ENCODE data around the gene CABP1. TPM values are rescaled to one million over a fixed set of nuclear protein-coding genes. Genes with fewer than 3 reads are reported as not detected.

CABP1 gene
- total and polyA plus RNA-seq, 9 of the 15 experiments (the other 6 are each of a cell fraction or from before 2014, with no cell fraction given), result not detected

DNA sequence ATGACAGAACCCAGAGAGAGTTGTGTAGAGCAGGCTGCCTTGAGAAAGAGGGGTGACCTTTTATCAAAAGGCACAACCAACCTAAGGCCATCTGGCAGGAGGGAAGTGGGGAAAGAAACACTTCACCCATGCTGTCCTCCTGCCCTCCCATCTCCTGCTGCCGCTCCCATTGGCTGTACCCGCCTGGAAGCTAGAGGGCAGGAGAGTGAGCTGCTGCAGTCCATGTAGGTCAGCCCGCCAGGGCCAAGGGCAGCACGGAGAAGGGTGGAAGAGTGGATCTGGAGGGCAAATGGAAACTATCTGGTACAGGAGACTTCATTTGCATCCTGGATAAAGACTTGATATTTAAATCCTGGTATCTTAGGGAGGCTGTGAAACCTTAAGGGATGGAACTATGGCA is 11.5 kb upstream of the CABP1 start:
- no TSS peak for BruUV-seq (replicated peaks)
- no peak overlapping the region for H3K27ac ChIP-seq (ENCODE audit: extremely low read depth, low read depth, low read length)
- no peaks in the 10 kb centered on the region for H3K36me3 ChIP-seq (ENCODE audit: control insufficient read depth, insufficient read depth, low read length)
- DNase-seq (ENCODE audit: extremely low read depth in 1 of 4, low spot score in 3 of 4) (peak in 2 of 4 experiments; percentile 29 to 49), FAIRE-seq (peak; percentile 26), ATAC-seq (peak; percentile 76)
- no peak overlapping the region for H3K4me2 ChIP-seq (ENCODE audit: insufficient read depth, low read length)
- no peak overlapping the region for H3K9ac ChIP-seq (ENCODE audit: insufficient read depth in 1 of 2, low read depth in 2 of 2, low read length in 2 of 2)
- no peaks in the 10 kb centered on the region for H3K79me2 ChIP-seq (ENCODE audit: control insufficient read depth, insufficient read depth, low read length)
- no peak for TF ChIP-seq CREB1 (IDR thresholded peaks at IDR 0.05)
- TF ChIP-seq CREB1 (CRISPR knock-in tag; IDR thresholded peaks at IDR 0.05), result no peak
- no peak for TF ChIP-seq ARID1B (IDR thresholded peaks at IDR 0.05)
- TF ChIP-seq MYBL2 (IDR thresholded peaks at IDR 0.05; ENCODE audit: low read depth), result no peak
- no peak for TF ChIP-seq MYBL2 (CRISPR knock-in tag; IDR thresholded peaks at IDR 0.05; ENCODE audit: borderline replicate concordance)
- no peak for TF ChIP-seq XRCC4 (IDR thresholded peaks at IDR 0.05; ENCODE audit: extremely low read depth, insufficient read depth, insufficient read length)
- no peak for TF ChIP-seq MTA1 (IDR thresholded peaks at IDR 0.05; ENCODE audit: borderline replicate concordance)
- TF ChIP-seq RAD21 (CRISPR knock-in tag; conservative IDR thresholded peaks at IDR 0.05 in 1 of 2, IDR thresholded peaks at IDR 0.05 in 1 of 2), result peak in 1 of 2 experiments; percentile 21; a peak in 1 of 4 replicates
- no peak for TF ChIP-seq SRSF3 (IDR thresholded peaks at IDR 0.05; ENCODE audit: insufficient read depth, low read length)
- no peak for TF ChIP-seq KAT7 (CRISPR knock-in tag; IDR thresholded peaks at IDR 0.05; ENCODE audit: borderline replicate concordance)
- TF ChIP-seq HNRNPLL (IDR thresholded peaks at IDR 0.05; ENCODE audit: low read depth, low read length, poor library complexity, severe bottlenecking), result no peak
- peak in 1 of 3 experiments; percentile 24 for TF ChIP-seq YY1 (IDR thresholded peaks at IDR 0.05; ENCODE audit: borderline replicate concordance in 1 of 3, control insufficient read depth in 1 of 3, extremely low read depth in 1 of 3, insufficient read depth in 3 of 3, insufficient read length in 1 of 3, insufficient replicate concordance in 2 of 3, low read depth in 1 of 3, low read length in 2 of 3)
- TF ChIP-seq FOXP1 (CRISPR knock-in tag; IDR thresholded peaks at IDR 0.05), result no peak
- peak; percentile 33 to 42 (median 41); a peak in 4 of 6 replicates for TF ChIP-seq CTCF (IDR thresholded peaks at IDR 0.05 in 2 of 3, conservative IDR thresholded peaks at IDR 0.05 in 1 of 3; ENCODE audit: insufficient read depth in 2 of 3, low read depth in 1 of 3, low read length in 3 of 3)
- TF ChIP-seq ZNF384 (IDR thresholded peaks at IDR 0.05; ENCODE audit: low read depth, low read length), result no peak
- TF ChIP-seq SMARCA4 (IDR thresholded peaks at IDR 0.05), result no peak
- intact Hi-C loops (cut with micrococcal nuclease) (no loop called here), in situ Hi-C loops (cut with MboI) (no loop called here)
- no peaks in the 10 kb centered on the region for H3K9me1 ChIP-seq (ENCODE audit: control insufficient read depth, insufficient read depth, low read length)
- 20% methylated on average over 4 of the region's 4 CpGs for WGBS (ENCODE audit: insufficient coverage, low coverage, missing lambda C conversion rate)
- H3K27me3 ChIP-seq (ENCODE audit: control insufficient read depth in 2 of 2, insufficient read depth in 2 of 2, low read length in 2 of 2), result peaks cover 12% of the 10 kb centered on the region in 2 experiments; a peak in 3 of 5 replicates
- 0 out of 2 replicates have a peak overlapping the region, but pooled peaks have one; percentile 34 for H2AFZ ChIP-seq (ENCODE audit: low read depth, low read length)
- H4K20me1 ChIP-seq (replicated peaks; ENCODE audit: control insufficient read depth, insufficient read depth, low read length), result no peaks in the 10 kb centered on the region
- no peaks in the 10 kb centered on the region for H3K9me3 ChIP-seq (replicated peaks; ENCODE audit: control insufficient read depth, insufficient read depth, low read depth, low read length)
- no peak overlapping the region for H3K4me3 ChIP-seq
- POLR2A ChIA-PET, result interaction anchor here (0.7 kb wide), 1 partner anchor 9 kb away, joined by 6 read pairs; no protein-coding TSS in a partner anchor
- CTCF ChIA-PET (ENCODE audit: low intra/inter-chr PET ratio), result no interaction called here
- peaks cover 3 to 10% of the 10 kb centered on the region in 2 experiments; a peak in 4 of 5 replicates for H3K4me1 ChIP-seq (replicated peaks in 1 of 2; ENCODE audit: control insufficient read depth in 2 of 2, insufficient read depth in 2 of 2, low read length in 2 of 2)
